DMS153 treated with DMSO at 0.1 percent for 48 hours (cell line): ENCODE data around the gene MINAR1.
A peak's percentile ranks its signal among the peaks of the same experiment; 100 is the strongest.

Experiments used
- DNase-seq: peaks from one replicate; lab custom pipeline; 2025; ENCODE audit not compliant: unreplicated experiment; lab: John Stamatoyannopoulos, UW

MINAR1 gene

DNA sequence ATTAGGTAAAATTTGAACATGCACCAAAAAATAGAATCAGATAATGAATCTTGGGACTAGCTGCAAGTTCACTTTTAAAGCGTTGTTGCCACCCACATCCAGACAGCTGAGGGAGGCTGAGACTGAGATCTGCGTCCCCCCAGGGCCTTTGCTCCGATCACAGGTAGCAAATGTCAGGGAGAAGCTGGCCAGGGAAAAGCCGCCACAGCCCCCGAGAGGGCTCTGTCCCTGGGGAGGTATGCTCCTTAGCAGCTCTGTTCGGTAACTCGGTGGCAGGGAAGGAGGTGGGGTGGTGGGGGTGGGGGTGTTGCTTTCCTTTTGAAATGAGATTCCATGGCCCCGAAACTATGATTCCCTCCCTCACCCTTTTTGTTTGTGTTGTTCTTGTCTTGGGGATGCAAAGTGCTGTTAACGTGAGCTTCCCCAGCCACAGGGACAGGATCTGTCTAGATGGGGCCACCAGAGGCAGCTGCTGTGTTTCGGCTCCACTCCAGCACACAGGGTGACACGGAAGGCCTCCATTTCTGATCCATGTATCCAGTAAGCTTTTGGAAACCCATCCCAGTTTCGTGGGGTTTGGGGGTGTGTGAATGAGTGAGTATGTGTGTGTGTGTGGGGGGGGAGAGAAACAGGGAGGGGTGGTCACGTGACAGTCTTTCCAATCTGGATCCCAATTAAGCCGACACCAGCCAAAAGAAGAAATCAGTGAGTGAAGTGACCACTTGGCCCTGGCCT, 1.1 kb upstream of the MINAR1 start:
- DNase-seq = no peak

GRCh38 chr15:79432345-79433275, 474 bp downstream of the MINAR1 start:
- no peak for DNase-seq

GRCh38 chr15:79433276-79433990, 1.3 kb downstream of the MINAR1 start:
- peak; percentile 5 for DNase-seq

DNA sequence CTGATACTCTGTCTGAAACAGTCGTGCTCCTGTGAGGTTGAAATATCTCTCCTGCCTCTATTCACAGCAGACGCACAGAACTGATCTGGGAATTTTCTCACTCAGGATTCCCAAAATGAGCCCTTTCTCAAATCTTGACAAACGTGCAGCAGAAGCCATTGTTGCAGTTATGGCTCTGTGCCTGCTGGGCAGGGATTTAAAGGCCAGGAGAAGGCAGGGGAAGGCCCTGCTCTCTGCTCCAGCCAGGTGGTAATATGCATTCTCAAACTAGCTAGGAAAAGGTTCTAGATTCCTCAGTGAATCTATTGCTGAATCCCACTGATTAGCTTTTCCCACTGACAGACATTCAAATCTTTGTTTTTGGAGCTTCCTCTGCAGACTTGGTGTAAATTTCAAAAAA, 2.2 kb downstream of the MINAR1 start:
- DNase-seq = no peak

DNA sequence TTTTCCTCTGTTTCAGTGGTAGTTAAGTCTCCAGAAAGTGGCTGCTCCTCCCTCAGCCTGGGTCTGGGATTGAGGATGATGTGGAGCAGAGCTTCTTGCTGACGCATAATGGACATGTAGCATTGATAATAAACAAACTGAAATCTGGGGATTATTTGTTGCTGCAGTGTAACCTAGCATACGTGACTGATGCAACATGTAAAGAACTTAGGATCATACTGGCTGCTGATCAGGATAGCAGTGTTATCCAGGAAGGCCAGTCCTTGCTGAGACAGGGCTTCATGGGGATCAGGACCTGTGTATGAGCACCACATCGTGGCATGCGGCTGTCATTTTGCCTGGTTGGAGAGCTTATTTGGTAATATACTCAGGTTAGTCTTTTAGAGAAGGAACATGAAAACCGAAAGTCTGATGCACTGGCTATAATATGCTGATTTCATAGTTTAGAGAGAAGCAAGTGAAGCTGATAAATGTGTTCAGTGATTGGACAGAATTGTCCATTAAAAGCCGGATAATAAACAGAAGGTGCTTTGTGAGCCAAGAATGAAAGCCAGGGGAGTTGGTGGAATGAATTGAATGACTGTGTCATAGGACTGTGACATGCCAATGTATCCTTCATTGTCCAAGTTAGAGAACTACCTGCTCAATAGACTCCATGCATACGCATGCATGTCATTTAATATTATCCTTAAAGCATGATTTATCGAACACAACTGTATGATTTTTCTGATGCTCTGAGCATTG, 4.1 kb downstream of the MINAR1 start:
- DNase-seq = no peak

- DNase-seq = no peak
These were observed 5.3 kb downstream of the MINAR1 start for GRCh38 chr15:79437275-79438000.

GRCh38 chr15:79439236-79439635, 7.1 kb downstream of the MINAR1 start:
- no peak for DNase-seq

GRCh38 chr15:79440355-79440908, 8.3 kb downstream of the MINAR1 start:
- no peak for DNase-seq

GRCh38 chr15:79442911-79443310, 10.8 kb downstream of the MINAR1 start:
- DNase-seq = peak; percentile 4

- no peak for DNase-seq
These were observed 14.9 kb downstream of the MINAR1 start for GRCh38 chr15:79447060-79447459.

GRCh38 chr15:79450648-79451047, 18.5 kb downstream of the MINAR1 start:
- DNase-seq = no peak

- no peak for DNase-seq
These were observed 19.3 kb downstream of the MINAR1 start for GRCh38 chr15:79451361-79451999.

GRCh38 chr15:79452244-79453051, 20.3 kb downstream of the MINAR1 start:
- no peak for DNase-seq

DNA sequence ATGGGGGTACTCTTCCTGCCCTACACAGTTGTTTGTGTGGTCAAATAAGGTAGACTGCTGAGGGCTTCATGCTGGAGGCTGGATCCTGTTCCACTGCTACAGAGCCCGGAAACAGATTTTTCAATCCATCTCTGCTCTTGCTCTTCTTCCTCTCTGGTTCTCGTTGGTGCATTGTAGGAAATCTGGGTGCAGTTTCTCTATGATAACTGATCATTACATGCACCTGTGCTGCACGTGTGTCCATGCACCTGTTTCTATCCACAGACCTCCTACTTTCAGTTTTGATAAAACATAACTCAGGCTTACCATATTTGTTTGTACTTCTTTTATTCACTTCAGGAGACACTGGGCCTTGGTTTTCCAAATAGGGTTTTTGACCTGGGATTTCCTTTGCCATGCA, 21.3 kb downstream of the MINAR1 start:
- no peak for DNase-seq

- DNase-seq = no peak
These were observed 21.9 kb downstream of the MINAR1 start for GRCh38 chr15:79454063-79454462.

GRCh38 chr15:79455361-79455760, 23.2 kb downstream of the MINAR1 start:
- DNase-seq = no peak

DNA sequence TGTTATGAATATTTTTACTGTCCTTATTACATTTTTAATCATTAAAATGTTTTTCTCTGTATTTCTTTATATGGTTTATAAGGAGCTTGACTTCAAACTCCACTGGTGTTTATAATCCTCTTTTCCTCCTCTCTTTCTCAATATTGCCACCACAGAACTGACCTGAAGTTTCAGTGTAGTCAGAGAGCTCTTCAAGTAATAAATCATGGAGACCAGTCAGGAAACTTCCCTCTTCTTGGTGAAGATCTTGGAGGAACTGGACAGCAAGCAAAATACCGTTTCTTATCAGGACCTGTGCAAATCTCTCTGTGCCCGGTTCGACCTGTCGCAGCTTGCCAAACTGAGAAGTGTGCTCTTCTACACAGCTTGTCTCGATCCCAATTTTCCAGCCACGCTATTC, 23.8 kb downstream of the MINAR1 start:
- no peak for DNase-seq

- no peak for DNase-seq
These were observed 26.4 kb downstream of the MINAR1 start for GRCh38 chr15:79458491-79458890.

GRCh38 chr15:79459666-79460065, 27.5 kb downstream of the MINAR1 start:
- DNase-seq = no peak
